K562 (cell line): ENCODE results near the gene SLFNL1. TPM values are rescaled to one million over a fixed set of nuclear protein-coding genes. Genes with fewer than 3 reads are reported as not detected.

Experiments
- ATAC-seq: fragments of 200-7000 bp; cut with Tn5 transposase; 3 replicates; pipeline ENCODE4 v1.9.1; 2020; ENCODE audit warnings: moderate library complexity
- BruUV-seq: library from RNA; stranded (reverse); fragments of 400-500 nt; replicated peaks from 2 replicates; lab custom pipeline; 2021; lab: Mats Ljungman, UMichigan
- CTCF ChIA-PET: fragments of 300-600 bp; formaldehyde crosslinking; extraction: SDS; loops from one replicate; lab custom pipeline; 2021; ENCODE audit warnings: low intra/inter-chr PET ratio; lab: Yijun Ruan, JAX
- POLR2A ChIA-PET: fragments of 300-600, 350-650 bp; sonication (Branson Sonifier 250); formaldehyde crosslinking; extraction: SDS; loops from one replicate; lab custom pipeline; 2021; ENCODE audit warnings: antibody characterized with exemption, inconsistent platforms; lab: Yijun Ruan, JAX
- DNase-seq, 4 experiments: peaks; one replicate each; pipeline versions ENCODE4 v3.0.0 to v3.0.0-alpha.2; 2011 to 2018; ENCODE audit warnings: low spot score in 3 of 4, mixed read lengths in 3 of 4; ENCODE audit errors: extremely low read depth in 1 of 4
- FAIRE-seq: peaks from 2 replicates; lab custom pipeline; 2011; peaks lifted over from hg19 to GRCh38; lab: Jason Lieb, UNC
- H2AFZ ChIP-seq: 2 replicates; pipeline ENCODE4 v1.6.0; 2011; ENCODE audit warnings: low read depth, low read length, control low read depth, inconsistent platforms
- H3K27ac ChIP-seq: fragments of 200-600 bp; 3 replicates; pipeline ENCODE4 v1.8.0; 2011; ENCODE audit warnings: low read depth, mild to moderate bottlenecking, control low read depth, inconsistent platforms, low read length, moderate library complexity, mixed read lengths; ENCODE audit errors: extremely low read depth
- H3K27me3 ChIP-seq, 2 experiments: fragments of 300-600 bp in 1 of 2; 2 replicates in 1 of 2; 3 replicates in 1 of 2; pipeline versions ENCODE4 v1.6.0 to v1.8.0; 2011; ENCODE audit warnings: inconsistent platforms in 2 of 2, low read length in 2 of 2, mild to moderate bottlenecking in 1 of 2, mixed read lengths in 1 of 2, moderate library complexity in 1 of 2; ENCODE audit not compliant: control insufficient read depth in 2 of 2, insufficient read depth in 2 of 2
- H3K36me3 ChIP-seq: fragments of 300-600 bp; 3 replicates; pipeline ENCODE4 v1.8.0; 2011; ENCODE audit warnings: mild to moderate bottlenecking, low read length, inconsistent platforms; ENCODE audit not compliant: control insufficient read depth, insufficient read depth
- H3K4me1 ChIP-seq, 2 experiments: fragments of 200-600 bp in 1 of 2; replicated peaks in 1 of 2; 2 replicates in 1 of 2; 3 replicates in 1 of 2; pipeline versions ENCODE4 v1.5.1 to v1.8.0; 2011; ENCODE audit warnings: inconsistent platforms in 2 of 2, low read length in 2 of 2, mild to moderate bottlenecking in 1 of 2, mixed read lengths in 1 of 2, moderate library complexity in 1 of 2; ENCODE audit not compliant: control insufficient read depth in 2 of 2, insufficient read depth in 2 of 2
- H3K4me2 ChIP-seq: 2 replicates; pipeline ENCODE4 v1.6.1; 2011; ENCODE audit warnings: low read length, control low read depth, inconsistent platforms, mixed read lengths; ENCODE audit not compliant: insufficient read depth
- H3K4me3 ChIP-seq: fragments of 200-600 bp; sonication (generic), shearing (Covaris generic); 2 replicates; pipeline ENCODE4 v1.5.1; 2016; ENCODE audit warnings: control low read depth, inconsistent platforms
- H3K79me2 ChIP-seq: fragments of 200-600 bp; 3 replicates; pipeline ENCODE4 v1.8.0; 2011; ENCODE audit warnings: low read length, inconsistent platforms; ENCODE audit not compliant: control insufficient read depth, insufficient read depth
- H3K9ac ChIP-seq, 2 experiments: 2 replicates each; pipeline versions ENCODE4 v1.6.0 to v1.6.1; 2011; ENCODE audit warnings: low read depth in 2 of 2, low read length in 2 of 2, control low read depth in 1 of 2, inconsistent platforms in 1 of 2, mild to moderate bottlenecking in 1 of 2, mixed read lengths in 1 of 2; ENCODE audit not compliant: insufficient read depth in 1 of 2
- H3K9me1 ChIP-seq: one replicate; pipeline ENCODE4 v1.6.0; 2011; ENCODE audit warnings: inconsistent platforms, mild to moderate bottlenecking, low read length, moderate library complexity; ENCODE audit not compliant: control insufficient read depth, insufficient read depth
- H3K9me3 ChIP-seq: replicated peaks from 2 replicates; pipeline ENCODE4 v1.5.1; 2011; ENCODE audit warnings: low read depth, low read length, inconsistent platforms; ENCODE audit not compliant: control insufficient read depth, insufficient read depth
- H4K20me1 ChIP-seq: replicated peaks from 2 replicates; pipeline ENCODE4 v1.6.1; 2011; ENCODE audit warnings: low read length, inconsistent platforms, mixed read lengths; ENCODE audit not compliant: control insufficient read depth, insufficient read depth
- CREB3 ChIP-seq: fragments of 450-650 bp; conservative IDR thresholded peaks from 2 replicates; pipeline ENCODE4 v1.6.1; 2016; ENCODE audit warnings: missing genetic modification characterization, low read depth, mild to moderate bottlenecking, missing compliant biosample characterization, moderate library complexity
- ETV5 ChIP-seq: sonication (generic); formaldehyde crosslinking; IDR thresholded peaks from 2 replicates; pipeline ENCODE4 v1.4.0; 2020; ENCODE audit warnings: low read depth, mild to moderate bottlenecking, missing genetic modification reagents
- HDAC6 ChIP-seq: IDR thresholded peaks from 2 replicates; pipeline ENCODE4 v1.6.1; 2012; ENCODE audit warnings: low read depth, mild to moderate bottlenecking, control low read depth, inconsistent platforms, low read length, moderate library complexity
- HMG20A ChIP-seq: fragments of 450-650 bp; formaldehyde crosslinking; conservative IDR thresholded peaks from 2 replicates; pipeline ENCODE4 v1.4.0; 2020; ENCODE audit warnings: mild to moderate bottlenecking, mixed read lengths
- POLR2A ChIP-seq: fragments of 450-650 bp; conservative IDR thresholded peaks from 2 replicates; pipeline ENCODE4 v1.6.1; 2016
- POLR2AphosphoS5 ChIP-seq: IDR thresholded peaks from 2 replicates; pipeline ENCODE4 v1.6.1; 2011; ENCODE audit warnings: mild to moderate bottlenecking, low read depth, low read length, moderate library complexity; ENCODE audit not compliant: control insufficient read depth, insufficient read depth
- POLR2G ChIP-seq: fragments of 200-400 bp; formaldehyde crosslinking; IDR thresholded peaks from 2 replicates; pipeline ENCODE4 v1.6.1; 2017; ENCODE audit warnings: low read depth, mild to moderate bottlenecking, antibody characterized with exemption, low read length, moderate library complexity
- XRCC4 ChIP-seq: IDR thresholded peaks from one replicate; pipeline ENCODE4 v1.6.1; 2011; ENCODE audit not compliant: insufficient read depth, insufficient read length; ENCODE audit errors: extremely low read depth
- ZNF280A ChIP-seq: fragments of 450-650 bp; IDR thresholded peaks from 2 replicates; pipeline ENCODE4 v1.6.1; 2018; ENCODE audit warnings: mild to moderate bottlenecking, low read depth; ENCODE audit not compliant: partially characterized antibody
- WGBS: fragments of 100-300 bp; shearing (Covaris generic); methylation state at CpG from one replicate; pipeline ENCODE4 v1.1.6; 2016; ENCODE audit warnings: low coverage, mixed read lengths; ENCODE audit not compliant: insufficient coverage; ENCODE audit errors: missing lambda C conversion rate; 5-methylcytosine and 5-hydroxymethylcytosine counted together
- in situ Hi-C: fragments of 300-500 bp; cut with MboI; formaldehyde crosslinking; loops from 4 replicates; pipeline ENCODE4 v1.15.0; 2018; ENCODE audit warnings: inconsistent platforms, mixed read lengths
- intact Hi-C: fragments of 100-400 bp; cut with micrococcal nuclease; formaldehyde crosslinking; loops from 2 replicates; pipeline ENCODE4 v1.14.2; 2022
- polyA plus RNA-seq, 8 experiments: library from polyadenylated mRNA; depleted of rRNA in 4 of 8; stranded (reverse) in 5 of 8; unstranded in 3 of 8; fragments of >200 nt; fragmentation: Nextera tagmentation in 2 of 8; fragmentation: Illumina TruSeq in 1 of 8; extraction: Ambion mirVana in 2 of 8; extraction: Trizol in 1 of 8; gene quantifications; 2 replicates each; pipeline versions ENCODE4 v1.2.1 to v1.2.3, GENCODE V29; 2011 to 2014; ENCODE audit warnings: inconsistent platforms in 1 of 8, missing spikeins in 1 of 8
- total RNA-seq, 7 experiments: library from RNA; depleted of rRNA in 6 of 7; stranded (reverse); fragments of >200 nt in 6 of 7; fragmentation: Illumina TruSeq in 2 of 7; extraction: Trizol in 2 of 7; gene quantifications; 2 replicates each; pipeline versions ENCODE4 v1.2.1 to v1.2.3, GENCODE V29; 2011 to 2021; ENCODE audit warnings: low replicate concordance in 1 of 7

Gene SLFNL1
- total and polyA plus RNA-seq, 9 of the 15 experiments (the other 6 are each of a cell fraction or from before 2014, with no cell fraction given), result 0.05 to 0.14 (median 0.06) TPM; not detected in 5

GRCh38 chr1:41018018-41018410 is 3.5 kb downstream of the SLFNL1 start:
- 100% methylated on average over 8 of the region's 8 CpGs for WGBS
- H3K4me3 ChIP-seq, result no peak overlapping the region
- no TSS peak for BruUV-seq
- in situ Hi-C loops, result no loop called here
- no peaks in the 10 kb centered on the region for H3K79me2 ChIP-seq
- POLR2A ChIA-PET, result interaction anchor here (1.6 kb wide), 1 partner anchor 15 kb away, joined by 4 read pairs; no protein-coding TSS in a partner anchor
- 0 out of 4 replicates have a peak overlapping the region, but pooled peaks of 1 of the 2 experiments have one; percentile 4 for H3K9ac ChIP-seq
- H3K36me3 ChIP-seq, result peaks cover 65% of the 10 kb centered on the region; the same call in 2 of the 3 replicates
- FAIRE-seq, result no peak
- DNase-seq, result no peak
- TF ChIP-seq XRCC4 (no peak), POLR2AphosphoS5 (0 out of 2 replicates have a peak, but pooled peaks have one; percentile 51), ZNF280A (no peak), POLR2G (peak; percentile 7), HDAC6 (no peak), POLR2A (0 out of 2 replicates have a peak, but pooled peaks have one; percentile 25), HMG20A (CRISPR knock-in tag) (no peak), ETV5 (no peak), CREB3 (tag) (no peak)
- H3K9me1 ChIP-seq, result peaks cover 10% of the 10 kb centered on the region
- H3K4me2 ChIP-seq, result no peak overlapping the region
- H3K27ac ChIP-seq, result no peak overlapping the region
- ATAC-seq, result no peak
- H3K9me3 ChIP-seq, result no peaks in the 10 kb centered on the region
- no peak overlapping the region for H2AFZ ChIP-seq
- no peaks in the 10 kb centered on the region for H3K27me3 ChIP-seq
- CTCF ChIA-PET, result no interaction called here
- H4K20me1 ChIP-seq, result peaks cover under 1% of the 10 kb centered on the region; the same call in 1 of the 2 replicates
- intact Hi-C loops, result no loop called here
- peaks cover 0 to 25% of the 10 kb centered on the region in 2 experiments; a peak in 2 of 5 replicates for H3K4me1 ChIP-seq
